CD4-positive, CD25-positive, alpha-beta regulatory T cell (primary cell): ENCODE results near the gene MINDY3. TPM values are rescaled to one million over a fixed set of nuclear protein-coding genes. Genes with fewer than 3 reads are reported as not detected.

ENCODE experiments used
- ATAC-seq, 2 donors: fragments of 150-1000 bp; cut with Tn5 transposase; one replicate each; pipeline ENCODE4 v1.10.0; 2021; ENCODE audit warnings: low read depth in 2 of 2, moderate number of reproducible peaks in 2 of 2, moderate library complexity in 1 of 2
- DNase-seq, 3 donors: peaks; one replicate each; pipeline versions ENCODE4 v3.0.0 to v3.0.0-alpha.2; 2012 to 2022; ENCODE audit warnings: mixed read lengths in 1 of 3
- H3K27ac ChIP-seq: one replicate; pipeline ENCODE4 v1.7.0; 2013; ENCODE audit warnings: mild to moderate bottlenecking, low read length; ENCODE audit not compliant: insufficient read depth, poor library complexity, severe bottlenecking
- H3K27me3 ChIP-seq: one replicate; pipeline ENCODE4 v1.7.0; 2013; ENCODE audit warnings: low read length; ENCODE audit not compliant: control insufficient read depth, insufficient read depth
- H3K36me3 ChIP-seq: one replicate; pipeline ENCODE4 v1.7.0; 2013; ENCODE audit warnings: mild to moderate bottlenecking, low read length, moderate library complexity; ENCODE audit not compliant: control insufficient read depth, insufficient read depth
- H3K4me1 ChIP-seq: 2 replicates; pipeline ENCODE4 v1.7.0; 2013; ENCODE audit warnings: mild to moderate bottlenecking, low read length; ENCODE audit not compliant: insufficient read depth, control insufficient read depth, poor library complexity, severe bottlenecking
- H3K4me3 ChIP-seq: one replicate; pipeline ENCODE4 v1.7.0; 2013; ENCODE audit warnings: low read depth, mild to moderate bottlenecking, low read length, moderate library complexity
- H3K9me3 ChIP-seq, 2 experiments: 1 replicate in 1 of 2; 2 replicates in 1 of 2; pipeline ENCODE4 v1.7.0; 2013; ENCODE audit warnings: low read length in 2 of 2, mild to moderate bottlenecking in 1 of 2, moderate library complexity in 1 of 2; ENCODE audit not compliant: control insufficient read depth in 2 of 2
- H3K27ac Mint-ChIP-seq, 3 donors: one replicate each; pipeline ENCODE4 v1.8.0; 2020 to 2022; ENCODE audit warnings: mild to moderate bottlenecking in 3 of 3, mixed read lengths in 3 of 3, moderate library complexity in 2 of 3
- H3K27me3 Mint-ChIP-seq: one replicate; pipeline ENCODE4 v1.8.0; 2022; ENCODE audit warnings: mild to moderate bottlenecking, mixed read lengths
- H3K36me3 Mint-ChIP-seq: one replicate; pipeline ENCODE4 v1.8.0; 2020; ENCODE audit warnings: mixed read lengths
- H3K4me1 Mint-ChIP-seq, 4 donors: one replicate each; pipeline ENCODE4 v1.8.0; 2020 to 2022; ENCODE audit warnings: mixed read lengths in 4 of 4, mild to moderate bottlenecking in 1 of 4
- H3K4me3 Mint-ChIP-seq, 4 donors: one replicate each; pipeline ENCODE4 v1.8.0; 2020 to 2022; ENCODE audit warnings: mild to moderate bottlenecking in 4 of 4, mixed read lengths in 4 of 4, moderate library complexity in 3 of 4
- H3K9me3 Mint-ChIP-seq, 7 donors: one replicate each; pipeline ENCODE4 v1.8.0; 2020 to 2022; ENCODE audit warnings: mixed read lengths in 7 of 7, mild to moderate bottlenecking in 3 of 7, moderate library complexity in 2 of 7
- polyA plus RNA-seq, 4 donors: library from polyadenylated mRNA; unstranded; fragments of 300-500 nt; fragmentation: Illumina TruSeq; gene quantifications; one replicate each; pipeline ENCODE4 v1.2.3, GENCODE V29; 2021
- total RNA-seq: library from RNA; stranded (reverse); gene quantifications from one replicate; pipeline ENCODE4 v1.2.3, GENCODE V29; 2022

MINDY3 gene
- total and polyA plus RNA-seq, 5 donors from 2014 or later, result 5.5 to 37.1 (median 7.1) TPM

- Histone ChIP-seq H3K27ac (no peak overlapping the region), H3K4me1 (no peaks in the 10 kb centered on the region), H3K4me3 (no peak overlapping the region), H3K27me3 (no peaks in the 10 kb centered on the region), H3K36me3 (peaks cover 49% of the 10 kb centered on the region), H3K9me3 (no peaks in the 10 kb centered on the region)
- ATAC-seq (no peak), DNase-seq (no peak)
- Mint-ChIP-seq H3K4me1 (peaks cover 4 to 29% (median 20%) of the 10 kb centered on the region in 4 donors), H3K4me3 (no peak overlapping the region), H3K9me3 (peaks cover 0 to 4% (median 0%) of the 10 kb centered on the region in 7 donors), H3K27ac (no peak overlapping the region), H3K27me3 (no peaks in the 10 kb centered on the region), H3K36me3 (peaks cover 61% of the 10 kb centered on the region)
Observed at GRCh38 chr10:15805395-15806058, 54.8 kb downstream of the MINDY3 start.

DNA sequence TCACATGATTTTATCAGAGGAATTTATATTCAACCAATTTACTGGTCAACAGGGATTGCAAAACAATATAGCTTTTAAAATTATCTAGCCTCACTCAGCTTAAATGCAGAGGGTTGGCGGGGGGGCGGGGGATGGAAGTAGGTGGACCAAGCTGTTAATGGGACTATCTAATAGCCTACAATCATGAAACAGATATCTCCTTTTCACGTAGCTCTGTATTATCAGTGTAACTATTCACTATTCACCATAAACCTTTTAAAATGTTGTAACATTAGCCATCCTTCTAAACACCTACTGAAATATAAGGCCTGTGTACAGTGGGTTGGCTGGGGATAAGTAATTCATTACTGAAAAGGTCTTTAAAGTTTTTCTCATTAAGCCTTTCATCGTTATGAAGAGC lies 56.2 kb downstream of the MINDY3 start:
- H3K36me3 Mint-ChIP-seq, result peaks cover 61% of the 10 kb centered on the region
- H3K4me1 ChIP-seq, result no peaks in the 10 kb centered on the region
- H3K36me3 ChIP-seq, result peaks cover 50% of the 10 kb centered on the region
- no peak overlapping the region for H3K4me3 ChIP-seq
- H3K4me3 Mint-ChIP-seq, result no peak overlapping the region
- H3K9me3 Mint-ChIP-seq, result peaks cover 0 to 4% (median 0%) of the 10 kb centered on the region in 7 donors
- H3K27ac Mint-ChIP-seq, result no peak overlapping the region
- no peak for ATAC-seq
- no peak for DNase-seq
- H3K27ac ChIP-seq, result no peak overlapping the region
- H3K27me3 Mint-ChIP-seq, result no peaks in the 10 kb centered on the region
- peaks cover 4 to 25% (median 18%) of the 10 kb centered on the region in 4 donors for H3K4me1 Mint-ChIP-seq
- H3K27me3 ChIP-seq, result no peaks in the 10 kb centered on the region
- H3K9me3 ChIP-seq, result no peaks in the 10 kb centered on the region

DNA sequence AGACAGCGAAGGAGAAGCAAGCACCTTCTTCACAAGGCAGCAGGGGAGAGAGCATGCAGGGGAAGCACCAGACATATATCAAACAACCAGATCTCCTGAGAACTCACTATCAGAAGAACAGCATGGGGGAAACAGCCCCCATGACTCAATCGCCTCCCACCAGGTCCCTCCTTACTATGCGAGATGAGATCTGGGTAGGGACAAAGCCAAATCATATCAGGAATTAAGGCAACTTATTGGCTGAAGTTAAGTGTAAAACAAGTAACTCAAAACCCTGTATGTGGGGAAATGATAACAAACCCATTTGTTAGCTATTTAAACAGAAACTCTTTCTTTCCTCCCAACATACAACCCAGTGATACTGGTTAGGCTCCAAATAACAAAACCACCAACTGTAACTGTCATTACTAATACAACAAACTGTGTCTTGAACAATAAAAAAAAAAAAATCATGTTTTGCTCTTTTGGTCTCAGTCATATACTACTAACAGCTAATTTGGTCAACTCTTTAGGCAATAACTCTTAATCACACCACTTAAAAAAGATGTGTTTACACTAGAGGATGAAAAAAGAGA lies 57.8 kb downstream of the MINDY3 start:
- Histone ChIP-seq H3K9me3 (no peaks in the 10 kb centered on the region), H3K27ac (no peak overlapping the region), H3K4me1 (no peaks in the 10 kb centered on the region), H3K4me3 (no peak overlapping the region), H3K36me3 (peaks cover 43% of the 10 kb centered on the region), H3K27me3 (no peaks in the 10 kb centered on the region)
- H3K4me3 Mint-ChIP-seq, result no peak overlapping the region
- ATAC-seq, result no peak
- H3K9me3 Mint-ChIP-seq, result peaks cover 0 to 4% (median 0%) of the 10 kb centered on the region in 7 donors
- H3K27ac Mint-ChIP-seq, result peak overlapping the region in 2 of 3 donors; percentile 5 to 10
- H3K4me1 Mint-ChIP-seq, result peaks cover 4 to 31% (median 17%) of the 10 kb centered on the region in 4 donors
- peak in 1 of 3 donors; percentile 35 for DNase-seq
- H3K36me3 Mint-ChIP-seq, result peaks cover 55% of the 10 kb centered on the region
- no peaks in the 10 kb centered on the region for H3K27me3 Mint-ChIP-seq

DNA sequence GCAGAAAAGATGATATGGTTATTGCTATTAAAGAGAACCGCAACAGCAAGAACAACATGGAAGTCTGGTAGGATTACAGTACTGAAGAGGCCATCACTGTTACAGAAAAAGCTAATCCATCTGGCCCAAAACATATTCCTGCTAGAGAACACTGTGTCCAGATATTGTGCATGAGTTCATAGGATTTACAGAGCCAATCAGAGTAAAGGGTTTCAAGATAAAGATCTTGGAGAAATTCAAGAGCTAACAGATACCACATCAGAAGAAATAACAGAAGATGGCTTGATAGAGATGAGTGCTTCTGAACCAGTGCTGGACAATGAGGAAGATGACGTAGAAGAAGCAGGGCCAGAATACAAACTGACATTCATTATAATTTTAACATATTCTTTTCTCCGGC lies 58.7 kb downstream of the MINDY3 start:
- H3K4me3 Mint-ChIP-seq, result no peak overlapping the region
- peaks cover 0 to 4% (median 0%) of the 10 kb centered on the region in 7 donors for H3K9me3 Mint-ChIP-seq
- DNase-seq (no peak), ATAC-seq (no peak)
- H3K36me3 ChIP-seq, result peaks cover 38% of the 10 kb centered on the region
- no peaks in the 10 kb centered on the region for H3K4me1 ChIP-seq
- H3K27ac ChIP-seq, result no peak overlapping the region
- no peaks in the 10 kb centered on the region for H3K27me3 Mint-ChIP-seq
- H3K36me3 Mint-ChIP-seq, result peaks cover 49% of the 10 kb centered on the region
- H3K27ac Mint-ChIP-seq, result no peak overlapping the region
- H3K9me3 ChIP-seq, result no peaks in the 10 kb centered on the region
- no peaks in the 10 kb centered on the region for H3K27me3 ChIP-seq
- H3K4me1 Mint-ChIP-seq, result peaks cover 4 to 33% (median 17%) of the 10 kb centered on the region in 4 donors
- H3K4me3 ChIP-seq, result no peak overlapping the region

- Mint-ChIP-seq H3K27ac (no peak overlapping the region), H3K4me1 (peaks cover 4 to 33% (median 19%) of the 10 kb centered on the region in 4 donors), H3K36me3 (peaks cover 48% of the 10 kb centered on the region), H3K27me3 (no peaks in the 10 kb centered on the region), H3K9me3 (peaks cover 0 to 4% (median 0%) of the 10 kb centered on the region in 7 donors), H3K4me3 (no peak overlapping the region)
- no peak for DNase-seq
- no peaks in the 10 kb centered on the region for H3K4me1 ChIP-seq
- H3K27ac ChIP-seq, result no peak overlapping the region
- H3K9me3 ChIP-seq, result no peaks in the 10 kb centered on the region
- peaks cover 36% of the 10 kb centered on the region for H3K36me3 ChIP-seq
- H3K27me3 ChIP-seq, result no peaks in the 10 kb centered on the region
- no peak for ATAC-seq
- no peak overlapping the region for H3K4me3 ChIP-seq
Observed at GRCh38 chr10:15801147-15801546, 59.2 kb downstream of the MINDY3 start.

DNA sequence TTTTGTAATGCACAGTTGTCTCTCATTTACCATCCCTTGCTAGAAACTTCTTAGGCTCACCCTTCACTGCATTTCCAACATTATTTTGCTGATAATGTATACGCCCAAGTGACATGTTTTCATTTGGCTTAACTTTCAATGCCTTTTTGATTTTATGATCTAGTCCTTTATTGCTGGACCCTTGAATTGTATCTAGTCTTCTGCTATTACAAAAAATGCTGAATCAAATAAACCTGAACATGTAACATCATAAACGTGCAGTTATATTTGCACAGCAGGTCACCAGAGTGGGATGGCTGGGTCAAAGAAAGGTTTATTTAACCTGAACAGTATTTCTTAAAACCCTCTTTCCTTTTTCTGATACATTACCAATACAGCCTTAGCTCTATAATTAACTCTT lies 63.0 kb downstream of the MINDY3 start:
- H3K27me3 ChIP-seq, result no peaks in the 10 kb centered on the region
- ATAC-seq (no peak), DNase-seq (no peak)
- no peak overlapping the region for H3K27ac ChIP-seq
- H3K9me3 ChIP-seq, result no peaks in the 10 kb centered on the region
- no peak overlapping the region for H3K4me3 ChIP-seq
- Mint-ChIP-seq H3K36me3 (peaks cover 50% of the 10 kb centered on the region), H3K9me3 (peaks cover 0 to 4% (median 0%) of the 10 kb centered on the region in 7 donors), H3K4me3 (no peak overlapping the region), H3K27ac (no peak overlapping the region), H3K4me1 (peaks cover 12 to 22% (median 20%) of the 10 kb centered on the region in 4 donors), H3K27me3 (no peaks in the 10 kb centered on the region)
- H3K36me3 ChIP-seq, result peaks cover 45% of the 10 kb centered on the region
- H3K4me1 ChIP-seq, result no peaks in the 10 kb centered on the region

DNA sequence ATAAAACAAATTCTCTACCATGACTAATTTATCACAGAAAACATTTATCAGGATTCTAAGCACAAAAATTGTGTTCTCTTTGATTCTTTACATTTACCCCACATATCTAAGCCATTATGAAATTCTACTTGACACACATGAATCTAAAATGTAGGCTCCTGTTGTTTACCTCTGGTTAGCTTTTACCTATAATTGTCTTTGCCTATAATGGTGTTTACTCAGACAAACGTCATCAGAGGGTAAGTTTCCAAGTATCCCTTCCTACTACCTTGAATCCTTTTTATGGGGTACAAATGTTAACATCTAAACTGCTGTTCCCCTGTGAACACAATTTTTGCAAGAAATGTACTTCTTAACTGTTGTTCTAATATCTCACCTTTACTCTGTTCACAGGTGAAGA lies 63.5 kb downstream of the MINDY3 start:
- Mint-ChIP-seq H3K4me3 (no peak overlapping the region), H3K9me3 (peaks cover 0 to 4% (median 0%) of the 10 kb centered on the region in 7 donors), H3K36me3 (peaks cover 49% of the 10 kb centered on the region), H3K27ac (peak overlapping the region in 1 of 3 donors; percentile 26), H3K4me1 (peaks cover 12 to 25% (median 19%) of the 10 kb centered on the region in 4 donors), H3K27me3 (no peaks in the 10 kb centered on the region)
- Histone ChIP-seq H3K9me3 (no peaks in the 10 kb centered on the region), H3K4me3 (no peak overlapping the region), H3K27ac (no peak overlapping the region), H3K36me3 (peaks cover 43% of the 10 kb centered on the region), H3K4me1 (no peaks in the 10 kb centered on the region), H3K27me3 (no peaks in the 10 kb centered on the region)
- DNase-seq (peak in 1 of 3 donors; percentile 51), ATAC-seq (no peak)
